Limb (tissue), 2 donors: Measurements from ENCODE around the gene GNAZ.

ENCODE experiments used
- DNase-seq, 2 donors: peaks; one replicate each; pipeline ENCODE4 v3.0.0-alpha.2; 2016; ENCODE audit errors: extremely low spot score in 2 of 2

The GNAZ gene

GRCh38 chr22:23106344-23106743, 36.0 kb downstream of the GNAZ start:
- DNase-seq: no peak

GRCh38 chr22:23106906-23107367, 36.6 kb downstream of the GNAZ start:
- no peak for DNase-seq

GRCh38 chr22:23107487-23108248, 37.3 kb downstream of the GNAZ start:
- no peak for DNase-seq

- no peak for DNase-seq
Observed at GRCh38 chr22:23108249-23109078, 38.1 kb downstream of the GNAZ start.

GRCh38 chr22:23109079-23109347, 38.7 kb downstream of the GNAZ start:
- no peak for DNase-seq

GRCh38 chr22:23109441-23109978, 39.2 kb downstream of the GNAZ start:
- DNase-seq: no peak

- DNase-seq: peak in 1 of 2 donors; percentile 24
Observed at GRCh38 chr22:23110190-23110921, 40.0 kb downstream of the GNAZ start.

GRCh38 chr22:23110922-23111527, 40.7 kb downstream of the GNAZ start:
- DNase-seq: no peak

GRCh38 chr22:23112472-23113012, 42.2 kb downstream of the GNAZ start:
- no peak for DNase-seq

- peak; percentile 48 to 79 for DNase-seq
Observed at GRCh38 chr22:23113067-23113846, 42.9 kb downstream of the GNAZ start.

GRCh38 chr22:23113847-23114720, 43.8 kb downstream of the GNAZ start:
- no peak for DNase-seq

- DNase-seq: no peak
Observed at GRCh38 chr22:23114721-23115020, 44.4 kb downstream of the GNAZ start.

GRCh38 chr22:23115369-23115768, 45.0 kb downstream of the GNAZ start:
- DNase-seq: no peak

- DNase-seq: no peak
Observed at GRCh38 chr22:23115825-23116494, 45.6 kb downstream of the GNAZ start.

- no peak for DNase-seq
Observed at GRCh38 chr22:23116506-23117263, 46.4 kb downstream of the GNAZ start.

GRCh38 chr22:23117275-23117674, 47.0 kb downstream of the GNAZ start:
- DNase-seq: no peak

- DNase-seq: no peak
Observed at GRCh38 chr22:23117891-23118646, 47.8 kb downstream of the GNAZ start.
